AG04450 (cell line): Measurements from ENCODE around the gene CLTRN. TPM values are rescaled to one million over a fixed set of nuclear protein-coding genes. Genes with fewer than 3 reads are reported as not detected.

ENCODE experiments used
- CTCF ChIA-PET: fragments of 300-600, 350-600 bp; formaldehyde crosslinking; extraction: SDS; loops from one replicate; lab custom pipeline; 2022; ENCODE audit warnings: antibody characterized with exemption, inconsistent platforms; lab: Charles Lee
- POLR2A ChIA-PET: fragments of 350-600 bp; formaldehyde crosslinking; extraction: SDS; loops from one replicate; lab custom pipeline; 2021; ENCODE audit warnings: antibody characterized with exemption, inconsistent platforms; lab: Yijun Ruan, JAX
- DNase-seq: peaks from one replicate; pipeline ENCODE4 v3.0.0-alpha.2; 2011; ENCODE audit warnings: low read depth, low spot score
- H3K27ac ChIP-seq: one replicate; pipeline ENCODE4 v1.5.1; 2012; ENCODE audit warnings: low read depth, low read length, control low read depth
- H3K27me3 ChIP-seq: one replicate; pipeline ENCODE4 v1.6.0; 2012; ENCODE audit warnings: low read length; ENCODE audit not compliant: control insufficient read depth, insufficient read depth
- H3K4me3 ChIP-seq: 2 replicates; pipeline ENCODE4 v1.5.1; 2011; ENCODE audit warnings: mild to moderate bottlenecking, low read depth, low read length, control low read depth
- H3K9me3 ChIP-seq: 2 replicates; pipeline ENCODE4 v1.5.1; 2012; ENCODE audit warnings: low read length; ENCODE audit not compliant: control insufficient read depth, insufficient read depth
- polyA plus RNA-seq: library from polyadenylated mRNA; depleted of rRNA; stranded (reverse); fragments of >200 nt; gene quantifications from 2 replicates; pipeline ENCODE4 v1.2.3, GENCODE V29; 2011; rRNA removed
- TF ChIP-seq, protein P1 (sequence below): IDR thresholded peaks from 2 replicates; pipeline ENCODE4 v1.5.1; 2011; ENCODE audit warnings: low read depth, low read length, control low read depth, inconsistent platforms

Gene CLTRN
- polyA plus RNA-seq, 1 experiment: 0.29 TPM

DNA sequence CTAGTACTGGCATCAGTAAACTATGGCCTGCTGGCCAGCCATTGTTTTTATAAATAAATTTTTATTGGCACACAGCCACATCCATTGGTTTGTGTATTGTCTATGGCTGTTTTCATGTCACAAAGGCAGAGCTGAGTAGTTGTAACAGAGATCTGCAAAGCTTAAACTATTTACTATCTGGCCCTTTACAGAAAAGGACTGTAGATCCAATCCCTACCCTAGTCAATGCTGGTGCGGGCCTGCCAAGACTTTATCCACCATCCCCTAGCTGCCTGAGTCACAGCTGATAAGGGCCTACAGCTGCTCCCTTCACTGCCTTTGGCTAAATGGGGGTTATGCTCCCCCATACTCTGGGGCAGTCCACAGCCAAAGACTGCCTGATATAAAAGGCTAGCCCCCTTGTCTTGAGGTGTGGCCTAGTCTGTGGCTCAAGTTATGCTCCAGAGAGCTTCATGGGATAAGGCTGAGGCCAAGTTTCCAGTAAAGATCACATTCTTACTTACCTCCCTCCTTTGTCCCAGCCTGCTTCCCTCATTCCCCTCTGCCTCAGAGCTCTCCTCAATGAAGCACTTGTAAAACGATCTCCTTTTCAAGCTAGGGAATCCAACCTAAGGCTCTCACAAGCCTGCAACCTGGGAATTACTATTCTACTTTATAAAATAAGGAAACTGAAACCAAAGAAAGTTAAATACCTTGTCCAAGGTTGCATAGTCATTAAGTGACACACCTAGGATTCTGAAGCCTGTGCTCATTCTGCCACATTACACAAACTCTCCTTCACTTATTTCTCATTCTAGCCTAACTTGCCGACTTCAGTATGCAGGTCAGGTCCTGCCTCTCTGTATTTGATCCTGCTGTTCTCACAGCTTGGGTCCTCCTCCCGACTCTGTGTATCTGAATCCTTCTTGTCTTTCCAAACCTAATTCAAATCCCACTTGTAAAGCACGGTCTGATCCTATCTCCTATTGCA lies 84.5 kb downstream of the CLTRN start:
- no peak overlapping the region for H3K27ac ChIP-seq
- POLR2A ChIA-PET: no interaction called here

More for the DNA sequence above, 84.5 kb downstream of the CLTRN start:
- no peak for DNase-seq
- H3K27me3 ChIP-seq: no peaks in the 10 kb centered on the region
- CTCF ChIA-PET: interaction anchor here (0.5 kb wide), 1 partner anchor 52 kb away, joined by 3 read pairs; no protein-coding TSS in a partner anchor
- H3K9me3 ChIP-seq: no peaks in the 10 kb centered on the region
- TF ChIP-seq, protein P1, sequence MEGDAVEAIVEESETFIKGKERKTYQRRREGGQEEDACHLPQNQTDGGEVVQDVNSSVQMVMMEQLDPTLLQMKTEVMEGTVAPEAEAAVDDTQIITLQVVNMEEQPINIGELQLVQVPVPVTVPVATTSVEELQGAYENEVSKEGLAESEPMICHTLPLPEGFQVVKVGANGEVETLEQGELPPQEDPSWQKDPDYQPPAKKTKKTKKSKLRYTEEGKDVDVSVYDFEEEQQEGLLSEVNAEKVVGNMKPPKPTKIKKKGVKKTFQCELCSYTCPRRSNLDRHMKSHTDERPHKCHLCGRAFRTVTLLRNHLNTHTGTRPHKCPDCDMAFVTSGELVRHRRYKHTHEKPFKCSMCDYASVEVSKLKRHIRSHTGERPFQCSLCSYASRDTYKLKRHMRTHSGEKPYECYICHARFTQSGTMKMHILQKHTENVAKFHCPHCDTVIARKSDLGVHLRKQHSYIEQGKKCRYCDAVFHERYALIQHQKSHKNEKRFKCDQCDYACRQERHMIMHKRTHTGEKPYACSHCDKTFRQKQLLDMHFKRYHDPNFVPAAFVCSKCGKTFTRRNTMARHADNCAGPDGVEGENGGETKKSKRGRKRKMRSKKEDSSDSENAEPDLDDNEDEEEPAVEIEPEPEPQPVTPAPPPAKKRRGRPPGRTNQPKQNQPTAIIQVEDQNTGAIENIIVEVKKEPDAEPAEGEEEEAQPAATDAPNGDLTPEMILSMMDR: no peak
- no peak overlapping the region for H3K4me3 ChIP-seq

Other genes starting within 250 kb of the CLTRN start
- 35.2 and 42.5 TPM in 2 replicates for gene PIR, start 171.5 kb downstream of the CLTRN start, polyA plus RNA-seq
- not detected in 2 replicates for gene BMX, start 164.0 kb downstream of the CLTRN start, polyA plus RNA-seq
- 0.02 TPM in 1 of 2 replicates, not detected in the other for gene ACE2, start 63.8 kb downstream of the CLTRN start, polyA plus RNA-seq
- gene CA5B, start 73.5 kb upstream of the CLTRN start, polyA plus RNA-seq: 3.5 and 4.5 TPM in 2 replicates
- gene ZRSR2, start 125.7 kb upstream of the CLTRN start, polyA plus RNA-seq: 6.1 and 7.7 TPM in 2 replicates
- gene AP1S2, start 190.0 kb upstream of the CLTRN start, polyA plus RNA-seq: 42.6 and 60.8 TPM in 2 replicates